A549 (cell line): Measurements from ENCODE around the gene MINAR1. TPM values are rescaled to one million over a fixed set of nuclear protein-coding genes. Genes with fewer than 3 reads are reported as not detected.

Experiments used
- ATAC-seq, 2 experiments: fragments of 200-7000 bp in 1 of 2; fragments of >200 bp in 1 of 2; cut with Nextera tagmentation in 1 of 2; cut with Tn5 transposase in 1 of 2; 3 replicates each; pipeline versions ENCODE4 v1.8.0 to v1.9.1; 2018 to 2020; ENCODE audit warnings: mild to moderate bottlenecking in 1 of 2, moderate library complexity in 1 of 2
- CTCF ChIA-PET: fragments of 300-600 bp; sonication (Branson Sonifier 250); formaldehyde crosslinking; extraction: SDS; loops from one replicate; lab custom pipeline; 2021; ENCODE audit warnings: antibody characterized with exemption, inconsistent platforms; lab: Yijun Ruan, JAX
- POLR2A ChIA-PET: fragments of 350-600 bp; formaldehyde crosslinking; extraction: SDS; loops from one replicate; lab custom pipeline; 2021; ENCODE audit warnings: antibody characterized with exemption, inconsistent platforms; lab: Yijun Ruan, JAX
- DNase-seq, 2 experiments: peaks; one replicate each; pipeline versions ENCODE4 v3.0.0 to v3.0.0-alpha.2; 2011 to 2016; ENCODE audit warnings: low read depth in 1 of 2, low spot score in 1 of 2
- FAIRE-seq: peaks from 2 replicates; lab custom pipeline; 2011; peaks lifted over from hg19 to GRCh38; lab: Jason Lieb, UNC
- H3K27ac ChIP-seq, 2 experiments: fragments of >200 bp; sonication (Bioruptor Twin); formaldehyde crosslinking; 3 replicates each; pipeline ENCODE4 v1.5.1; 2016 to 2017
- H3K4me1 ChIP-seq: fragments of >200 bp; sonication (Bioruptor Twin); formaldehyde crosslinking; 3 replicates; pipeline ENCODE4 v1.6.1; 2016
- H3K4me2 ChIP-seq: fragments of >200 bp; sonication (Bioruptor Twin); formaldehyde crosslinking; 3 replicates; pipeline ENCODE4 v1.6.1; 2016
- H3K4me3 ChIP-seq: fragments of >200 bp; sonication (Bioruptor Twin); formaldehyde crosslinking; 3 replicates; pipeline ENCODE4 v1.5.1; 2016
- H3K9me3 ChIP-seq: fragments of >200 bp; sonication (Bioruptor Twin); formaldehyde crosslinking; 3 replicates; pipeline ENCODE4 v1.6.1; 2016
- EHMT2 ChIP-seq: fragments of 200-600 bp; sonication (generic); IDR thresholded peaks from 2 replicates; pipeline ENCODE4 v1.6.1; 2016; ENCODE audit warnings: antibody characterized with exemption, low read depth, mild to moderate bottlenecking, moderate library complexity
- EP300 ChIP-seq, 2 experiments: fragments of >200 bp; sonication (Bioruptor Twin); formaldehyde crosslinking; IDR thresholded peaks; 2 replicates in 1 of 2; 3 replicates in 1 of 2; pipeline ENCODE4 v1.6.1; 2016 to 2017
- ESRRA ChIP-seq: fragments of 150-350 bp; IDR thresholded peaks from 2 replicates; pipeline ENCODE4 v1.6.1; 2014; ENCODE audit warnings: mild to moderate bottlenecking, low read length, borderline replicate concordance
- FOXS1 ChIP-seq: fragments of 250-450 bp; sonication (Bioruptor Pico); IDR thresholded peaks from 2 replicates; pipeline ENCODE4 v1.5.0; 2020; ENCODE audit warnings: mild to moderate bottlenecking, moderate library complexity
- HDAC2 ChIP-seq: fragments of 200-600 bp; sonication (generic); IDR thresholded peaks from 2 replicates; pipeline ENCODE4 v1.6.1; 2016
- KDM1A ChIP-seq: fragments of 200-600 bp; sonication (generic); IDR thresholded peaks from 2 replicates; pipeline ENCODE4 v1.6.1; 2016; ENCODE audit warnings: low read depth, mild to moderate bottlenecking
- MAX ChIP-seq: IDR thresholded peaks from 2 replicates; pipeline ENCODE4 v1.6.1; 2012
- MAZ ChIP-seq: fragments of 150-350 bp; IDR thresholded peaks from 2 replicates; pipeline ENCODE4 v1.6.1; 2014; ENCODE audit warnings: antibody characterized with exemption, low read depth, low read length, borderline replicate concordance
- RAD21 ChIP-seq, 2 experiments: fragments of >200 bp in 1 of 2; sonication (Bioruptor Twin) in 1 of 2; formaldehyde crosslinking in 1 of 2; IDR thresholded peaks in 1 of 2; conservative IDR thresholded peaks in 1 of 2; 2 replicates in 1 of 2; 3 replicates in 1 of 2; pipeline ENCODE4 v1.6.1; 2012 to 2018; ENCODE audit warnings: inconsistent platforms in 1 of 2
- RCOR1 ChIP-seq: fragments of 150-350 bp; IDR thresholded peaks from 2 replicates; pipeline ENCODE4 v1.6.1; 2014; ENCODE audit warnings: antibody characterized with exemption, low read length, low read depth
- REST ChIP-seq: fragments of 200-600 bp; sonication (generic); IDR thresholded peaks from 2 replicates; pipeline ENCODE4 v1.6.1; 2016; ENCODE audit warnings: antibody characterized with exemption, mild to moderate bottlenecking, moderate library complexity
- RNF2 ChIP-seq: fragments of 200-600 bp; sonication (generic); IDR thresholded peaks from 2 replicates; pipeline ENCODE4 v1.6.1; 2016; ENCODE audit warnings: low read depth, mild to moderate bottlenecking, antibody characterized with exemption, moderate library complexity, borderline replicate concordance
- TFCP2L1 ChIP-seq: fragments of 250-450 bp; sonication (Bioruptor Pico); IDR thresholded peaks from 2 replicates; pipeline ENCODE4 v1.5.0; 2021; ENCODE audit warnings: mild to moderate bottlenecking
- ZC3H11A ChIP-seq: fragments of 450-650 bp; IDR thresholded peaks from 2 replicates; pipeline ENCODE4 v1.6.1; 2014; ENCODE audit warnings: antibody characterized with exemption, mild to moderate bottlenecking
- ZSCAN20 ChIP-seq: fragments of 250-450 bp; sonication (Bioruptor Pico); IDR thresholded peaks from 2 replicates; pipeline ENCODE4 v1.8.0; 2022; ENCODE audit warnings: mild to moderate bottlenecking, moderate library complexity
- WGBS: methylation state at CpG from one replicate; pipeline ENCODE4 v1.1.6; 2017; ENCODE audit errors: missing lambda C conversion rate; 5-methylcytosine and 5-hydroxymethylcytosine counted together
- polyA plus RNA-seq, 4 experiments: library from polyadenylated mRNA; depleted of rRNA in 3 of 4; stranded (reverse); fragments of >200 nt; fragmentation: RNase III in 1 of 4; extraction: RNeasy Plus Mini Kit Qiagen cat#74134 plus additional on column Dnase treatment in 1 of 4; gene quantifications; 2 replicates in 3 of 4; 3 replicates in 1 of 4; pipeline ENCODE4 v1.2.3, GENCODE V29; 2011 to 2017
- TF ChIP-seq, protein P1 (sequence below): fragments of 250-450 bp; sonication (Bioruptor Pico); IDR thresholded peaks from 2 replicates; pipeline ENCODE4 v1.5.0; 2021; ENCODE audit warnings: mild to moderate bottlenecking, moderate library complexity, borderline replicate concordance
- TF ChIP-seq, protein P2 (sequence below): fragments of >200 bp; sonication (Bioruptor Twin); formaldehyde crosslinking; IDR thresholded peaks from 2 replicates; pipeline ENCODE4 v1.6.1; 2016
- TF ChIP-seq, protein P3 (sequence below): fragments of >200 bp; sonication (Bioruptor Twin); formaldehyde crosslinking; IDR thresholded peaks from 3 replicates; pipeline ENCODE4 v1.5.1; 2016

Gene MINAR1
- polyA plus RNA-seq, 2 of the 4 experiments (the other 2 are of a cell fraction) = 0.87 to 0.88 TPM

DNA sequence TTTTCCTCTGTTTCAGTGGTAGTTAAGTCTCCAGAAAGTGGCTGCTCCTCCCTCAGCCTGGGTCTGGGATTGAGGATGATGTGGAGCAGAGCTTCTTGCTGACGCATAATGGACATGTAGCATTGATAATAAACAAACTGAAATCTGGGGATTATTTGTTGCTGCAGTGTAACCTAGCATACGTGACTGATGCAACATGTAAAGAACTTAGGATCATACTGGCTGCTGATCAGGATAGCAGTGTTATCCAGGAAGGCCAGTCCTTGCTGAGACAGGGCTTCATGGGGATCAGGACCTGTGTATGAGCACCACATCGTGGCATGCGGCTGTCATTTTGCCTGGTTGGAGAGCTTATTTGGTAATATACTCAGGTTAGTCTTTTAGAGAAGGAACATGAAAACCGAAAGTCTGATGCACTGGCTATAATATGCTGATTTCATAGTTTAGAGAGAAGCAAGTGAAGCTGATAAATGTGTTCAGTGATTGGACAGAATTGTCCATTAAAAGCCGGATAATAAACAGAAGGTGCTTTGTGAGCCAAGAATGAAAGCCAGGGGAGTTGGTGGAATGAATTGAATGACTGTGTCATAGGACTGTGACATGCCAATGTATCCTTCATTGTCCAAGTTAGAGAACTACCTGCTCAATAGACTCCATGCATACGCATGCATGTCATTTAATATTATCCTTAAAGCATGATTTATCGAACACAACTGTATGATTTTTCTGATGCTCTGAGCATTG lies 4.1 kb downstream of the MINAR1 start:
- 71% methylated on average over 8 of the region's 8 CpGs for WGBS
- Histone ChIP-seq H3K4me3 (no peak overlapping the region), H3K27ac (no peak overlapping the region), H3K4me2 (no peak overlapping the region), H3K9me3 (no peaks in the 10 kb centered on the region), H3K4me1 (no peaks in the 10 kb centered on the region)
- no peak for TF ChIP-seq RAD21 (conservative IDR thresholded peaks at IDR 0.05 in 1 of 2, IDR thresholded peaks at IDR 0.05 in 1 of 2)
- TF ChIP-seq, protein P1, sequence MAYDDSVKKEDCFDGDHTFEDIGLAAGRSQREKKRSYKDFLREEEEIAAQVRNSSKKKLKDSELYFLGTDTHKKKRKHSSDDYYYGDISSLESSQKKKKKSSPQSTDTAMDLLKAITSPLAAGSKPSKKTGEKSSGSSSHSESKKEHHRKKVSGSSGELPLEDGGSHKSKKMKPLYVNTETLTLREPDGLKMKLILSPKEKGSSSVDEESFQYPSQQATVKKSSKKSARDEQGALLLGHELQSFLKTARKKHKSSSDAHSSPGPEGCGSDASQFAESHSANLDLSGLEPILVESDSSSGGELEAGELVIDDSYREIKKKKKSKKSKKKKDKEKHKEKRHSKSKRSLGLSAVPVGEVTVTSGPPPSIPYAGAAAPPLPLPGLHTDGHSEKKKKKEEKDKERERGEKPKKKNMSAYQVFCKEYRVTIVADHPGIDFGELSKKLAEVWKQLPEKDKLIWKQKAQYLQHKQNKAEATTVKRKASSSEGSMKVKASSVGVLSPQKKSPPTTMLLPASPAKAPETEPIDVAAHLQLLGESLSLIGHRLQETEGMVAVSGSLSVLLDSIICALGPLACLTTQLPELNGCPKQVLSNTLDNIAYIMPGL (CRISPR knock-in tag) = no peak
- TF ChIP-seq, protein P2, sequence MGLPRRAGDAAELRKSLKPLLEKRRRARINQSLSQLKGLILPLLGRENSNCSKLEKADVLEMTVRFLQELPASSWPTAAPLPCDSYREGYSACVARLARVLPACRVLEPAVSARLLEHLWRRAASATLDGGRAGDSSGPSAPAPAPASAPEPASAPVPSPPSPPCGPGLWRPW = no peak
- no peak for TF ChIP-seq TFCP2L1 (CRISPR knock-in tag)
- no peak for TF ChIP-seq MAX
- TF ChIP-seq EP300 (IDR thresholded peaks at IDR 0.05) = no peak
- TF ChIP-seq HDAC2 = no peak
- no peak for TF ChIP-seq RNF2
- no peak for TF ChIP-seq MAZ
- TF ChIP-seq REST = no peak
- TF ChIP-seq, protein P3, sequence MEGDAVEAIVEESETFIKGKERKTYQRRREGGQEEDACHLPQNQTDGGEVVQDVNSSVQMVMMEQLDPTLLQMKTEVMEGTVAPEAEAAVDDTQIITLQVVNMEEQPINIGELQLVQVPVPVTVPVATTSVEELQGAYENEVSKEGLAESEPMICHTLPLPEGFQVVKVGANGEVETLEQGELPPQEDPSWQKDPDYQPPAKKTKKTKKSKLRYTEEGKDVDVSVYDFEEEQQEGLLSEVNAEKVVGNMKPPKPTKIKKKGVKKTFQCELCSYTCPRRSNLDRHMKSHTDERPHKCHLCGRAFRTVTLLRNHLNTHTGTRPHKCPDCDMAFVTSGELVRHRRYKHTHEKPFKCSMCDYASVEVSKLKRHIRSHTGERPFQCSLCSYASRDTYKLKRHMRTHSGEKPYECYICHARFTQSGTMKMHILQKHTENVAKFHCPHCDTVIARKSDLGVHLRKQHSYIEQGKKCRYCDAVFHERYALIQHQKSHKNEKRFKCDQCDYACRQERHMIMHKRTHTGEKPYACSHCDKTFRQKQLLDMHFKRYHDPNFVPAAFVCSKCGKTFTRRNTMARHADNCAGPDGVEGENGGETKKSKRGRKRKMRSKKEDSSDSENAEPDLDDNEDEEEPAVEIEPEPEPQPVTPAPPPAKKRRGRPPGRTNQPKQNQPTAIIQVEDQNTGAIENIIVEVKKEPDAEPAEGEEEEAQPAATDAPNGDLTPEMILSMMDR = no peak
- TF ChIP-seq EHMT2 = no peak
- no peak for TF ChIP-seq ESRRA
- TF ChIP-seq ZSCAN20 (CRISPR knock-in tag) = no peak
- no peak for TF ChIP-seq RCOR1
- no peak for TF ChIP-seq KDM1A
- TF ChIP-seq FOXS1 (CRISPR knock-in tag) = no peak
- TF ChIP-seq ZC3H11A = no peak
- no peak for FAIRE-seq
- ChIA-PET POLR2A (no interaction called here), CTCF (interaction anchor here (1.1 to 2.0 kb wide), 3 partner anchors 10 to 417 kb away, joined by 3 to 7 read pairs (median 3); no protein-coding TSS in a partner anchor)
- DNase-seq = no peak
- no peak for ATAC-seq
